TTC549 (cell line): ENCODE results near the gene PDX1.

Experiments
- FAIRE-seq: peaks from 2 replicates; lab custom pipeline; 2012; peaks lifted over from hg19 to GRCh38; lab: Jason Lieb, UNC

The PDX1 gene

GRCh38 chr13:27919934-27920676, at the start of gene PDX1:
Gene PDX1, plus strand, starts transcription at chr13:27920000. Its CDS starts 139 bp downstream, at chr13:27920139.
- no peak for FAIRE-seq

GRCh38 chr13:27878274-27878673, 41.5 kb upstream of the PDX1 start:
- no peak for FAIRE-seq

- no peak for FAIRE-seq
These were observed 30.3 kb upstream of the PDX1 start for GRCh38 chr13:27889471-27889870.

GRCh38 chr13:27896726-27897125, 23.1 kb upstream of the PDX1 start:
- FAIRE-seq: no peak

GRCh38 chr13:27904719-27905118, 15.1 kb upstream of the PDX1 start:
- FAIRE-seq: no peak

- FAIRE-seq: no peak
These were observed 14.2 kb upstream of the PDX1 start for GRCh38 chr13:27905650-27906049.

- FAIRE-seq: no peak
These were observed 12.5 kb upstream of the PDX1 start for GRCh38 chr13:27907121-27907787.

GRCh38 chr13:27909378-27909777, 10.4 kb upstream of the PDX1 start:
- no peak for FAIRE-seq

GRCh38 chr13:27911521-27911920, 8.3 kb upstream of the PDX1 start:
- no peak for FAIRE-seq

- FAIRE-seq: no peak
These were observed 6.6 kb upstream of the PDX1 start for GRCh38 chr13:27913160-27913559.

GRCh38 chr13:27915301-27916207, 4.2 kb upstream of the PDX1 start:
- no peak for FAIRE-seq

- FAIRE-seq: no peak
These were observed 2.5 kb upstream of the PDX1 start for GRCh38 chr13:27917121-27917947.

- no peak for FAIRE-seq
These were observed 1.5 kb upstream of the PDX1 start for GRCh38 chr13:27918041-27918917.

GRCh38 chr13:27918918-27919658, 712 bp upstream of the PDX1 start:
- no peak for FAIRE-seq

- no peak for FAIRE-seq
These were observed 204 bp upstream of the PDX1 start for GRCh38 chr13:27919659-27919933.

GRCh38 chr13:27920677-27921420, 1.0 kb downstream of the PDX1 start:
- FAIRE-seq: no peak

- no peak for FAIRE-seq
These were observed 1.7 kb downstream of the PDX1 start for GRCh38 chr13:27921421-27921960.

- no peak for FAIRE-seq
These were observed 2.4 kb downstream of the PDX1 start for GRCh38 chr13:27921961-27922882.
